Panc1 (cell line): Measurements from ENCODE around the gene ELF5.

ENCODE experiments used
- CTCF ChIP-seq: fragments of 450-650 bp; IDR thresholded peaks from 2 replicates; pipeline ENCODE4 v1.5.1; 2017; ENCODE audit warnings: mild to moderate bottlenecking
- POLR2AphosphoS5 ChIP-seq: IDR thresholded peaks from 2 replicates; pipeline ENCODE4 v1.6.1; 2012; ENCODE audit warnings: mild to moderate bottlenecking, low read depth, low read length, moderate library complexity
- REST ChIP-seq, 2 experiments: IDR thresholded peaks; 2 replicates each; pipeline ENCODE4 v1.6.1; 2011 to 2012; ENCODE audit warnings: low read depth in 2 of 2, control low read depth in 1 of 2, low read length in 1 of 2, mild to moderate bottlenecking in 1 of 2, moderate library complexity in 1 of 2; ENCODE audit not compliant: insufficient read depth in 1 of 2
- SIN3A ChIP-seq: IDR thresholded peaks from 2 replicates; pipeline ENCODE4 v1.6.1; 2012; ENCODE audit warnings: low read depth, mild to moderate bottlenecking, low read length, moderate library complexity, borderline replicate concordance; ENCODE audit not compliant: insufficient read depth
- TCF7L2 ChIP-seq: IDR thresholded peaks from 2 replicates; pipeline ENCODE4 v1.6.1; 2011; ENCODE audit warnings: mild to moderate bottlenecking, low read depth, low read length, inconsistent platforms

GRCh38 chr11:34558673-34559072 lies 45.1 kb upstream of the ELF5 start:
- no peak for TF ChIP-seq TCF7L2
- TF ChIP-seq CTCF: no peak
- no peak for TF ChIP-seq REST (IDR thresholded peaks at IDR 0.05; ENCODE audit: insufficient read depth in 1 of 2, low read depth in 2 of 2, low read length in 1 of 2)
- no peak for TF ChIP-seq POLR2AphosphoS5
- TF ChIP-seq SIN3A: no peak
